Right forelimb (tissue), 1 donor: ENCODE measurements around the gene SGK2.
"Not testable (repeated sequence)": the region's sequence is repeated elsewhere in the genome, so short reads cannot be mapped to it uniquely, and the experiment has no call there.

ENCODE experiments used
- DNase-seq: peaks from one replicate; pipeline ENCODE4 v3.0.0-alpha.2; 2018

The SGK2 gene

GRCh38 chr20:43564455-43564854 is 5.6 kb downstream of the SGK2 start:
- no peak for DNase-seq

- DNase-seq: no peak
Measured at GRCh38 chr20:43564993-43565757, 6.3 kb downstream of the SGK2 start.

- no peak for DNase-seq
Measured at GRCh38 chr20:43565758-43566104, 6.9 kb downstream of the SGK2 start.

GRCh38 chr20:43567477-43567876 is 8.7 kb downstream of the SGK2 start:
- no peak for DNase-seq

GRCh38 chr20:43568706-43569105 is 9.9 kb downstream of the SGK2 start:
- no peak for DNase-seq

DNA sequence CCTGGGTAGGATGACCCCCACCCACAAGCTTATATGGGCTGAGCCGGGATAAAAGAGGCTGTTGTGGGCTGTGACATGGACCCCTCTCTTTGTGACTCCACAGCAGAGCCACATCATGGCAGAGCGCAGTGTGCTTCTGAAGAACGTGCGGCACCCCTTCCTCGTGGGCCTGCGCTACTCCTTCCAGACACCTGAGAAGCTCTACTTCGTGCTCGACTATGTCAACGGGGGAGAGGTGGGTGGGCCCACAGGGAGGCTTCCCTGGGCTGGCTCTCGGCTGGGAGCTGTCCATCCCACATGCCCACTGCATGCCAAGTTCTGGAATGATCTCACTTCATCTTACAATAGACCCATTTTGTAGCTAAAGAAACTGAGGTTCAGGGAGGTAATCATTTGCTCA is 10.5 kb downstream of the SGK2 start:
- no peak for DNase-seq

GRCh38 chr20:43570496-43570895 is 11.7 kb downstream of the SGK2 start:
- DNase-seq: no peak

GRCh38 chr20:43571310-43571709 is 12.5 kb downstream of the SGK2 start:
- no peak for DNase-seq

DNA sequence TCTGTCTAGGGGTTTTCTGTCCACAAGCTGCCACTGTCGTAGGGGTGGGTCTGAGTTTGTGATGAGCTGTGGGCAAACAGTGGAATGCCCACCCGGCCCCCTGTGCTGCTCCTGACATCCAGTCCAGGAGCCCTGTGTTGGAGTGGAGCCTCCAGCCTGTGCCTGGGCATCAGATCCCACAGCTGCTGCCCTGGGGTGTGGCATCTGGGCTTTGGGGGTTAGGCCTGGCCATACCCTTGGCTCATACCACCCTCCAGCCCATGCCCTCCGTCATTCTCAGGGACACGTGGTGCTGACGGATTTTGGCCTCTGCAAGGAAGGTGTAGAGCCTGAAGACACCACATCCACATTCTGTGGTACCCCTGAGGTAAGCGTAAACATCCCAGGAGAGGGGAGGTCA is 12.9 kb downstream of the SGK2 start:
- DNase-seq: no peak

DNA sequence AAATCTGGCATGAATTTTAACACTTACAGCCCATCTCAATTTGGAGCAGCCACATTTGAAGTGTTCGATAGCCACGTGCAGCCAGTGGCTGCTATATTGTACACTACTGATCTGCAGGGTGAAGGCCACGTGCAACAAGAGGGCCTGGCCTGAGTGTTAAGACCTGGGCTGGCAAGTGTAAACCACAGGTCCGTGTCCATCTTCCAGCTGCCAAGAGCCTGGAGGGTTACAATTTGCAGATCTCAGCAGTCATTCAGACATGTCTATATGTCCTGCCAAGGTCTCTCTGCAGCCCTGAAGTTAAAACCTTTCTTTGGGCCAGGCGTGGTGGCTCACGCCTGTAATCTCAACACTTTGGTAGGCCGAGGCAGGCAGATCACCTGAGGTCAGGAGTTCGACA is 14.1 kb downstream of the SGK2 start:
- DNase-seq: no peak

DNA sequence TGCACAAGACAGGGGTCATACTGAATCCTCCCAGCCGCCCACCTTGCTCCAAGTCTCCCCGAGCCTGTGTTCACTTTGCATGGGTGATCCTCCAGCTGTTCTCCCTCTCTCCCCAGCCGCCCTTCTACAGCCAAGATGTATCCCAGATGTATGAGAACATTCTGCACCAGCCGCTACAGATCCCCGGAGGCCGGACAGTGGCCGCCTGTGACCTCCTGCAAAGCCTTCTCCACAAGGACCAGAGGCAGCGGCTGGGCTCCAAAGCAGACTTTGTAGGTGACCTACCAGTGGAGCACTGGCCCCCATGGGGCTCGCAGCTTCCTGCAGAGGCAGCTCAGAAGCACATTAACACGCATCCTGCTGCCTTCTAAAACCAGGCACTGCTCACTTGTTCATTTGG is 17.3 kb downstream of the SGK2 start:
- no peak for DNase-seq

DNA sequence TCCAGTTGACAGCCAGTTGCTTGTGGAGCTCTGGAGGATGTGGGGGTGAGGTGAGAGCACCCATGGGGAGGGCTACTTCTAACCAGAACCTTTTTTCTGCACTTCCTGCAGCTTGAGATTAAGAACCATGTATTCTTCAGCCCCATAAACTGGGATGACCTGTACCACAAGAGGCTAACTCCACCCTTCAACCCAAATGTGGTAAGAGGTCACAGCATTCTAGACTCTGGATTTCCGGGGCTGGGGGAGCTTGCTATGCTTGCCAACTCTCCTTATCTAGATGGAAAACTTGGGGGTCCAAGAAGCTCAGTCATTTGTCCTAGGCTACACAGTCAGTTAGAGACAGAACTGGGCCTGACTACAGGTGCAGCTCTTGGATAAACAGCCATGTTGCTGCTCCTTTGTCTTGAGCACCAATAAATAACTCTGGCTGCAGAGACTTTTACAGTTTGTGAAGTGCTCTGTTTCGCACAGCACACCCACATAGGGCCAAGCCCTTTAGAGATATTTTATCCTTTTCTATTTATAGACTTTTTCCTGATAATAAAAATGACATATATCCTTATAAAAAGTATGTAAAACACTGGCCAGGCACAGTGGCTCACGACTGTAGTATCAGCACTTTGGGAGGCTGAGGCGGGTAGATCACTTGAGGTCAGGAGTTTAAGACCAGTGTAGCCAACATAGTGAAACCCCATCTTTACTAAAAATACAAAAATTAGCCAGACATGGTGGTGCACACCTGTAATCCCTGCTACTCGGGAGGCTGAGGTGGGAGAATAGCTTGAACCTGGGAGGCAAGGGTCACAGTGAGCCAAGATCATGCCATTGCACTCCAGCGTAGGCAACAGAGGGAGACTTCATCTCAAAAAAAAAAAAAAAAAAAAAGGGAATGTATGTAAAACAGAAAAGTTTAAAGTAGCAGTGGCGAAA is 21.3 kb downstream of the SGK2 start:
- no peak for DNase-seq

DNA sequence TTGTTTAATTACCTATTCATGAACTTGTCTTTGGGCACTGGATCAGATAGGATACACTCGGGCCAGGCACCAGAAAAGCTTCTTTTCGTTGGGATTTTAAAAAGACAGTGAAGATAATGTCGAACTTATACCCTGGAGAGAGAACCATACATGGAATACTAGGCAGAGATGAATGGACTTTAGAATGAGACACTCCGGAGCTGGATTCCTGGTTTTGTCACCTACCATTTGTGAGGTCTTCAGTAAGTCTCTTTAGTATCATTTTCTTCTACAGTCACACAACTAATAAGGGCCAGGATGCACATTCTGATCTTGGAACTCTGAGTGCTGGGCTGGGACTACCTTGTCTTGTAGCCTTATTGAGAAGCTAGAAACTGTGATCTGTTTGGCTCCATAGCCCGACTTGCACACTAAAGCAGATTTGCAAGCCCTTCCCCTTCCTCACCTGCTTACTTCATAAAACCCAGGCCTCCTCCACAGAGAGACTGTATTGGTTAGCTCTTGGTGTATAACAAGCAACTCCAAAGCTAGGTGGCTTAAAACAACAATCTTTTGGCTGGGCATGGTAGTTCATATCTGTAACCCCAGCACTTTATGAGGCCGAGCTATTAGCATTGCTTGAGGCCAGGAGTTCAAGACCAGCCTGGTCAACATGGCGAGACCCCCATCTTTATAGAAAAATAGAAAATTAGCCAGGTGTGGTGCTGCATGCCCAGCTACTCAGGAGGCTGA is 24.5 kb downstream of the SGK2 start:
- no peak for DNase-seq

GRCh38 chr20:43583982-43584432 is 25.2 kb downstream of the SGK2 start:
- DNase-seq: no peak

- no peak for DNase-seq
Measured at GRCh38 chr20:43584448-43585136, 25.8 kb downstream of the SGK2 start.

GRCh38 chr20:43586641-43587040 is 27.8 kb downstream of the SGK2 start:
- DNase-seq: no peak

GRCh38 chr20:43588526-43588925 is 29.7 kb downstream of the SGK2 start:
- DNase-seq: not testable (repeated sequence)

GRCh38 chr20:43590036-43590391 is 31.2 kb downstream of the SGK2 start:
- no peak for DNase-seq

GRCh38 chr20:43590392-43591303 is 31.8 kb downstream of the SGK2 start, which contains the start of gene IFT52:
Gene IFT52 (plus strand): TSS chr20:43590937. CDS start chr20:43594699, 3,762 bp downstream.
- peak; percentile 95 for DNase-seq

GRCh38 chr20:43601960-43602359 is 43.1 kb downstream of the SGK2 start:
- not testable (repeated sequence) for DNase-seq

GRCh38 chr20:43603124-43603523 is 44.3 kb downstream of the SGK2 start:
- no peak for DNase-seq

DNA sequence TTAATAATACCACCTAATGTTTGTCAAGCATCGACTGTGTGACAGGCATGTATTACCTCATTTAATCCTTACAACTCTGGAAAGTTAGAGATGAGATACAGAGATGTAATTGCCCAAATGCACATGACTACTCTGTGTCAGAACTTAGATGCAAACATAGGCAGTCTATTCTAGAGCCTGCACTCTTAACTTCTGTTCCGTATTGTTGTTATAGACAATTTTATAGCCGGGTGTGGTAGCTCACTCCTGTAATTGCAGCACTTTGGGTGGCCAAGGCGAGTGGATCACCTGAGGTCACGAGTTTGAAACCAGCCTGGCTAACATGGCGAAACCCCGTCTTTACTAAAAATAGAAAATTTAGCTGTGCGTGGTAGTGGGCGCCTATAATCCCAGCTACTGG is 46.9 kb downstream of the SGK2 start:
- no peak for DNase-seq
